ENCODE measurements around the gene FLT3. TPM values are rescaled to one million over a fixed set of nuclear protein-coding genes. Genes with fewer than 3 reads are reported as not detected.

FLT3 gene
- total and polyA plus RNA-seq, 2 of the 13 experiments (the other 11 are each of a cell fraction or from before 2014, with no cell fraction given), result not detected

- TF ChIP-seq MLXIP (CRISPR knock-in tag; IDR thresholded peaks at IDR 0.05; ENCODE audit: borderline replicate concordance) (no peak), ATF7 (IDR thresholded peaks at IDR 0.05) (no peak), ATF7 (CRISPR knock-in tag; IDR thresholded peaks at IDR 0.05) (no peak), TCF7L2 (IDR thresholded peaks at IDR 0.05; ENCODE audit: low read depth, low read length) (no peak), SOX13 (IDR thresholded peaks at IDR 0.05) (no peak), SOX13 (CRISPR knock-in tag; conservative IDR thresholded peaks at IDR 0.05 in 1 of 2, IDR thresholded peaks at IDR 0.05 in 1 of 2) (peak in 1 of 2 experiments; percentile 65; a peak in 1 of 4 replicates), POGZ (CRISPR knock-in tag; IDR thresholded peaks at IDR 0.05) (no peak), ZNF839 (CRISPR knock-in tag; IDR thresholded peaks at IDR 0.05; ENCODE audit: borderline replicate concordance) (no peak), POLR2A (IDR thresholded peaks at IDR 0.05; ENCODE audit: insufficient read depth in 1 of 2, low read depth in 2 of 2, low read length in 2 of 2) (0 out of 4 replicates have a peak, but pooled peaks of 1 of the 2 experiments have one; percentile 35), ZFX (CRISPR knock-in tag; IDR thresholded peaks at IDR 0.05; ENCODE audit: low read depth) (peak; percentile 35; the same call in 1 of the 2 replicates), HOXA3 (CRISPR knock-in tag; IDR thresholded peaks at IDR 0.05) (peak; percentile 13; the same call in 1 of the 2 replicates), HDAC1 (CRISPR knock-in tag; IDR thresholded peaks at IDR 0.05) (peak; percentile 49), BCL6 (CRISPR knock-in tag; IDR thresholded peaks at IDR 0.05) (0 out of 2 replicates have a peak, but pooled peaks have one; percentile 31), SALL1 (CRISPR knock-in tag; IDR thresholded peaks at IDR 0.05) (0 out of 2 replicates have a peak, but pooled peaks have one; percentile 23), SIN3A (IDR thresholded peaks at IDR 0.05; ENCODE audit: borderline replicate concordance, low read depth, low read length) (no peak), AHDC1 (CRISPR knock-in tag; IDR thresholded peaks at IDR 0.05; ENCODE audit: borderline replicate concordance) (0 out of 2 replicates have a peak, but pooled peaks have one; percentile 22), GATAD2A (CRISPR knock-in tag; IDR thresholded peaks at IDR 0.05) (peak; percentile 39; the same call in 1 of the 2 replicates), ZBTB21 (CRISPR knock-in tag; IDR thresholded peaks at IDR 0.05) (peak; percentile 52; the same call in 1 of the 2 replicates)
- TF ChIP-seq, protein P1, sequence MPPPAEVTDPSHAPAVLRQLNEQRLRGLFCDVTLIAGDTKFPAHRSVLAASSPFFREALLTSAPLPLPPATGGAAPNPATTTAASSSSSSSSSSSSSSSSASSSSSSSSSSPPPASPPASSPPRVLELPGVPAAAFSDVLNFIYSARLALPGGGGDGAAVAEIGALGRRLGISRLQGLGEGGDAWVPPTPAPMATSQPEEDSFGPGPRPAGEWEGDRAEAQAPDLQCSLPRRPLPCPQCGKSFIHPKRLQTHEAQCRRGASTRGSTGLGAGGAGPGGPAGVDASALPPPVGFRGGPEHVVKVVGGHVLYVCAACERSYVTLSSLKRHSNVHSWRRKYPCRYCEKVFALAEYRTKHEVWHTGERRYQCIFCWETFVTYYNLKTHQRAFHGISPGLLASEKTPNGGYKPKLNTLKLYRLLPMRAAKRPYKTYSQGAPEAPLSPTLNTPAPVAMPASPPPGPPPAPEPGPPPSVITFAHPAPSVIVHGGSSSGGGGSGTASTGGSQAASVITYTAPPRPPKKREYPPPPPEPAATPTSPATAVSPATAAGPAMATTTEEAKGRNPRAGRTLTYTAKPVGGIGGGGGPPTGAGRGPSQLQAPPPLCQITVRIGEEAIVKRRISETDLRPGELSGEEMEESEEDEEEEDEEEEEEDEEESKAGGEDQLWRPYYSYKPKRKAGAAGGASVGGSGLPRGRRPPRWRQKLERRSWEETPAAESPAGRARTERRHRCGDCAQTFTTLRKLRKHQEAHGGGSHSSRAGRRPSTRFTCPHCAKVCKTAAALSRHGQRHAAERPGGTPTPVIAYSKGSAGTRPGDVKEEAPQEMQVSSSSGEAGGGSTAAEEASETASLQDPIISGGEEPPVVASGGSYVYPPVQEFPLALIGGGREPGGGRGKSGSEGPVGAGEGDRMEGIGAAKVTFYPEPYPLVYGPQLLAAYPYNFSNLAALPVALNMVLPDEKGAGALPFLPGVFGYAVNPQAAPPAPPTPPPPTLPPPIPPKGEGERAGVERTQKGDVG (CRISPR knock-in tag; IDR thresholded peaks at IDR 0.05; ENCODE audit: borderline replicate concordance), result no peak
Measured at GRCh38 chr13:28022848-28023518, 77.4 kb downstream of the FLT3 start (continued).
